Dedifferentiated amniotic fluid mesenchymal stem cell (primary cell): ENCODE results near the gene CCT4.
A peak's percentile ranks its signal among the peaks of the same experiment; 100 is the strongest.
"Not testable (repeated sequence)": the region's sequence is repeated elsewhere in the genome, so short reads cannot be mapped to it uniquely, and the experiment has no call there.

Source experiments
- DNase-seq: peaks from one replicate; pipeline ENCODE4 v3.0.0-alpha.2; 2016; ENCODE audit errors: extremely low spot score

Gene CCT4

DNA sequence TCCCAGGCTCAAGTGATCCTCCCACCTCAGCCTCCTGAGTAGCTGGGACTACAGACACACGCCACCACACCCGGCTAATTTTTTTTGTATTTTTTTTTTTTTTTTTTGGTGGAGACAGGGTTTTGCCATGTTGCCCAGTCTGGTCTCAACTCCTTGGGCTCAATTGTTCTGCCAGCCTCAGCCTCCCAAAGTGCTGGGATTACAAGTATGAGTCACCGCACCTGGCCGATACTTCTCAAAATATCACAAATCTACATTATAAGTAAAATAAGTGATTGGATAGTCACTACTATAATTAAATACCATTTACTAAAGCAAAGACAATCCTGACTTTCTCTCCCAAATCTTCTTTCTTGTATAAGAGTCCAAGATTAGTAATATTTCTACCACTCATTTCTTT lies 9.1 kb downstream of the CCT4 start:
- DNase-seq: not testable (repeated sequence)

DNA sequence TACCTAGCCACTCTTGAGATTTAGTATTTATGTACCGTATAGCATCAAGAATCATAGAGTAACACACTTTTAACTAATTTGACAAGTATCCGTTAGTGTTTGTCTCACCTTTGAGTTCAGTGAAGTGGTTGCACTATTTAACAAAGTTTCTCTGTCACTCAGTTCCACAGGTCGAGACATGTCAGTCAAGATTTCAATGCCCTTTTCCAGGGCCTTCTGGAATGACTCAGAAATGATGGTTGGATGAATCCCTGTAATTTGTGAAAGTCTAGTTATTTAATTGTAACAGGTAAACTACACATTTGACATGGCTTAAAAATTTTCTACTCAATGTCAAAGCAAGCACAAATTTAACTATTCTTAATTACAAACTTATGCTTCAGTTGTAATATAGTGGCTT lies 9.7 kb downstream of the CCT4 start:
- no peak for DNase-seq

DNA sequence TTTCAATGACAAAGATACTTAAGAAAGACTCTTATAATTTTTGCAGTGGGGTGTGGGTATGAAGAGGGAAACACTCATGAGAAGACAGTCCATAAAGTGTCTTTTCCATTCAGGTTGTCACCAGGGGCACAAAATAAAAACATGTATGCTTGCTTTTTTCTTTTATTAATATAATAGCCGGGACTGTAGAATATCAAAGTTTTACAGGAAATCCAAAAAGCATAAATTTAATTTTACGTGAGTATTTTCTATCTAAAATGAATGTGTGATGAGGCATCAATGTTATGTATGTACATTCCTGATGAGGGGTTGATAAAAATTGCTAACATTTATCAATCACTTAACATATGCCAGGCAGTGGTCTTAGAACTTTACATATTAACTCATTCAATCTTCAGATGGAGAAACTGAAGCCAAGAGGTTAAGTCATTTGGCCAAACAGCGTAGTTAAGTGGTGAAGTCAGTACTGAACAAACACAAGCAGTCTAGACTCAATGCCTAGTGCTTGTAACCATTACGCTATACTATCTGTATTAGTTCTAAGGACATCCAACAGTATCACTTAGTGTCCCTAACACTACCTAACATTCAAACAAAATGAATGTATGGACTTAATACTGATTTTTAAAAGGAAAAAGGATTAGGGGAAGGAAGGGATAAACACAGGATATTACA lies 10.7 kb downstream of the CCT4 start:
- no peak for DNase-seq

DNA sequence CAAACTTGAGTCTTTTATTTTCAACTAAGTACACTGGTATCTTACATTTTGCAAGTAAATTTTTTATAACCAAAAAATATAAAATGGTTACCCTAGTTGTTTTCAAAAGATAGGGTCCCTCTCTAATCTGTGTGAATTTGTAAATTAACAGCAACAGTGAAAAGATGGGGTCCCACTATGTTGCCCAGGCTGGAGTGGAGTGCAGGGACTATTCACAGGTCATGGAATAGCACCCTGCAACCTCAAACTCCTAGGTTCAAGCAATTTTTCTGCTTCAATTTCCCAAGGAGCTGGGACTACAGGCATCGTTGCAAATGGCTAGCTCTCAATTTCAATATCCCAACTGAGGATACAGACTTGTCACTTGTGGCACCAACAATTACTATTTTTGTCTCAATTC lies 12.1 kb downstream of the CCT4 start:
- no peak for DNase-seq

DNA sequence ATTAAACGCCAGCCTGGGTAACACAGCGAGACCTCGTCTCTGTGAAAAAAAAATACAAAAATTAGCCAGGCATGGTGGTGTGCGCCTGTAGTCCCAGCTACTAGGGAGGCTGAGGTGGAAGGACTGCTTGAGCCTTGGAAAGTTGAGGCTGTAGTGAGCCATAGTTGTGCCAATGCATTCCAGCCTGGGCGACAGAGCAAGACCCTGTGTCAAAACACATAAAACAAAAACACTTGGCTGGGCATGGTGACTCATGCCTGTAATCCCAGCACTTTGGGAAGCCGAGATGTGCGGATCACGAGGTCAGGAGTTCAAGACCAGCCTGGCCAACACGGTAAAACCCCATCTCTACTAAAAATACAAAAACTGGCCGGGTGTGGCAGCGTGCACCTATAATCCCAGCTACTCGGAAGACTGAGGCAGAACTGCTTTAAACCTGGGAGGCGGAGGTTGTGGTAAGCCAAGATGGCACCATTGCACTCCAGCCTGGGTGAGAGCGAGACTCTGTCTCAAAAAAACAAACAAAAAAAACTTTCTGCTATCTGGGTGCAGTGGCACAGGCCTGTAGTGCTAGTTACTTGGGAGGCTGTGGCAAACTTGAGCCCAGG lies 21.9 kb downstream of the CCT4 start:
- DNase-seq: not testable (repeated sequence)

DNA sequence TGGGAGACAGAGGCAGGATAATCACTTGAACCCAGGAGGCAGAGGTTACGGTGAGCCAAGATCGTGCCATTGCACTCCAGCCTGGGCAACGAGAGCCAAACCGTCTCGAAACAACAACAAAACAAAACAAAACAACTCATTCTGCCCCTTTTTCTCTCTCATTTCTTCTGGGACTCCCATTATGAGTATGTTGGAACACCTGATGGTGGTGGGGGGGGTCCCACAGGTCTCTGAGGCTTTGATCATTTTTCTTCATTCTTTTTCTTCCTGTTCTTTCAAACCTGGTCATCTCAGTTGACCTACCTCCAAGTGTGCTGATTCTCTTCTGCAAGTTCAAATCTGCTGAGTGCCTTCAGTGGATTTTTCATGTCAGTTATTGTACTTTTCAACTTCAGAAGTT lies 26.4 kb downstream of the CCT4 start:
- no peak for DNase-seq

DNA sequence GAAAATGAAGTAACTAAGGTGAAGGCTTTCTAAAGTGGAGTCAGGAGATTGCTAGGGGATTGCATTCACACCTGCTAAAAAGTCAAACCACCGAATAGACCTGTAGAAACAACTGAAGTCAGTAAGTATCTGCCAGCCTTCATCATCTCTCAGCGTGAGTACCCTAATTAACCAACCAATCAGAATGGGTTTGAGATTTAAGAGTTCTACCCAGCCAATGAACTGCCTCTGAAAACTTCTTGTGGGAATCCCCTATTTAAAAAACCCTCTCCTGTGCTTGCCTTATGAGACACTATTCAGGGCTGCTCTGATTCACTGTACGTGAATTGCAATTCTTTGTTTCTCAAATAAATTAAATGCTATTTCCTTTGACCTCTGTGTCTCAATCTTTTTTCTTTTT lies 31.2 kb downstream of the CCT4 start:
- no peak for DNase-seq

DNA sequence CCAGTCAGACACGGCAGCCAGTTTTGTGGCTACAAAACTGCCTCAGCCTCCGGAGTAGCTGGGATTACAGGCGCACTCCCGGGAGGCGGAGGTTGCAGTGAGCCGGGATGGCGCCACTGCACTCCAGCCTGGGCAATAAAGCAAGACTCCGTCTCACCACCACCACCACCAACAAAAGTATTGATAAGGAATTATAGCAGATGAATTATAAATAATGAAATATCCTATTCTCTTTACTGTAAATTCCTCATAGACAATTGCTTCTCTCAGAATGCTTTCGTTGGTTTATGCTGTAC lies 33.2 kb downstream of the CCT4 start:
- no peak for DNase-seq

DNA sequence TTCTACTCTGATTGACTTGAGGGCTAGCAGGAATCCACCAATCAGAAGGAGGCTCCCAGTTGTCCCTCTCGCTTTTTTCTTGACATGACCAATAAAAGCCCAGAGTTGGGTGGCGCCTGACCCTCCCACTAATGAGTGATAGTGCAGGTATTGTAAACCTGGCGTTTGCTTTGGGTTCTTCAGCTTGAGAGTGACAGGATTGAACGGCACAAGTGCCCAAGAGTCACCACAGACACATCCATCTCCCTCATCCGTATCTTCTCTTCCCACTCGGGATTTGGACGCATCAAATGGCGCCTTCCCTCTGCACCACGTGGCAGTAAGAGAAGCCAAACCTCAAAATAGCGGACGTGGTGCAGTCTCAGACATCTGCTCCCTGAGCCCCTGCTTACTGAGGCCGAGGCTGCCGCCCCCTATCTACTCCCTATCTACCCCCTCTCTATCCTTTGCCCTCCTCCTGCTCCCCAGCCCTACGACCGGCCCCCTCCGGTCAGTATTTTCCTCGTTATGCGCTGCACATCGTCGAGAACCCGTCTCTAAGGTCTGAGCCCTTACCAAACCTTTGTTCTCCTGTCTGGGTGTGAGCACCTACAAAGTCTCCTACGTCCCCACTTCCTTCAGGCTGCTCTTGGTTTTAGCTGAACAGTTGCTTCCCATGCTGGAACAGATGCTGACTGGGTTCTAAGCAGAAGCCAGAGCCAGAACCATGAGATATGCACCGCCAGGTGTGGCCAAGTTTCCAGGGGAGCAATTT lies 33.7 kb downstream of the CCT4 start:
- peak; percentile 96 for DNase-seq

DNA sequence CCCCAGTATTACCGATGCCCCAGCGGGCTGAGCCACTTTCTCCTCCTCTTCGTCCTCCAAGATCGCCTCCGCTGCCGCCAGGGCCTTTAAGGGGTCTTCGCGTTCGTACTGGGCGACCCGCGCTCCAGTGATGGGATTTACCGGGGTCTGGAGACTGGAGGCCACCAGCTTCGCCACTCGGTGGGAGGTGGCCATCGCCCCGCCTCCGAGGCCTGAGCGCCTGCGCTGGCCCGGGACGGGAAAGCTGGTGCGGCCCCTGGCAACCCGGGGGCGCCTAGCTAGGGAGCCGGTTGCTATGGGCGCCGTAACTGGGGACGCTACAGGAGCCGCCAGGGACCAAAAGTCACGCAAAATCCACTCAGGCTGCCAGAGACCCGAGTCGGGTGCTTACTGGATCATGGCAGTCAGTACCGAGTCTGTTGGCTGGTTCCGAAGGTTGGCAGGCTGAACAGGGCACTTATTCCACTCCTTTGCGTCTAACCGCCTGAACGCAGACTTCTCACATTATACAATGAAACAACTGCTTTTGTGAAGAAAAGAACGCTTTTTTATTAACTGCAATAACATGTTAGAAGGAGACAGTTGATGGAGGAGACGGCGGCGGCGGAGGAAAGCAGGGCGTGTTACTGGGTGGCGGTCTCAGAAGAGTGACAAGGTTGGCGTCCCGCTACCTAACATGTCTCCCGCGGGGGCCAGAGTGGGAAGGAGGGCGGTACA lies 34.5 kb downstream of the CCT4 start, which contains the start of gene FAM161A:
Gene FAM161A (minus strand): TSS at position 214 of the 717 bp plus-strand sequence. CDS start 19 bp downstream, at position 195.
- peak; percentile 62 for DNase-seq

DNA sequence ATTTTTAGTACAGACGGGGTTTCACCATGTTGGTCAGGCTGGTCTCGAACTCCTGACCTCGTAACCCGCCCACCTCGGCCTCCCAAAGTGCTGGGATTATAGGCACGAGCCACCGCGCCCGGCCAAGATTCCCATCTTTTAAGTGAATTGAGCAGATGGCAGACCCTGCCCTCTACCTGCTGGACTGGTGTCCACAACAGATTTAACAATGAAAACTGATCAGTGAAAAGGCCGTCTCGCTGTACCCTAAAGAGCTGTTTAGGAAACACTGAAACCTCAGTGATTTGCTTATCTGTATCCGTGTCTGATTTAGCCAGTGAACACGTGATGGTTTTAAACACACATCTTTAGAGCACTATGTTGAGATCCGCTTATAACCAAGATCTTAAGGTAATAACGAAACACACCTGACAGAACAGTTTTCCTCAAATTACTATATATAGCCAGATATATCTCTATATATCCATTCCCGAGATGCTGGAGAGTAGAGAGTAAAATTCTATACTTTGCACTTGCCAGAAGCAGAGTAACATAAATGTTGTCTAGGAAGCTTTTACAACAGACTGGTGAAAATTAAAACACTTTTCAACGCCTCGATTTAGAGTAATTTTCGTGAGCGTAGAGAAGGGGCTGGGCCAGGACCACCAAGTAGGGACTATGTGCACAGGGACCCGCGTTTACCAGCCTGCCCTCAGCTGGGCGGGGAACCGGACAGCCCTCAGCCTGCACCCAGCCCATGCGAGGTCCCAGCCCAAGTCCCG lies 35.2 kb downstream of the CCT4 start:
- peak; percentile 32 for DNase-seq

DNA sequence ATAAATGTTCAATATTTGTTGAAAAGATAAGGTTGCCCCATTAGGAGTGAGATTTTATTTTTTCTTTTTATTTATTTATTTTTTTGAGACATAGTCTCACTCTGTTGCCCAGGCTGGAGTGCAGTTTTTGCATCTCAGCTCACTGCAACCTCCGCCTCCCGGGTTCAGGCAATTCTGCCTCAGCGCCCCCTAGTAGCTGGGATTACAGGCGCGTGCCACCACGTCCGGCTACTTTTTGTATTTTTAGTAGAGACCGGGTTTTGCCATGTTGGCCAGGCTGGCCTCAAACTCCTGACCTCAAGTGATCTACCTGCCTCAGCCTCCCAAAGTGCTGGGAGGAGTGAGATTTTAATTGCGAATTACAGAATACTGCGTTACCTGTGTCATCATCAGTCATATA lies 37.2 kb downstream of the CCT4 start:
- DNase-seq: not testable (repeated sequence)

DNA sequence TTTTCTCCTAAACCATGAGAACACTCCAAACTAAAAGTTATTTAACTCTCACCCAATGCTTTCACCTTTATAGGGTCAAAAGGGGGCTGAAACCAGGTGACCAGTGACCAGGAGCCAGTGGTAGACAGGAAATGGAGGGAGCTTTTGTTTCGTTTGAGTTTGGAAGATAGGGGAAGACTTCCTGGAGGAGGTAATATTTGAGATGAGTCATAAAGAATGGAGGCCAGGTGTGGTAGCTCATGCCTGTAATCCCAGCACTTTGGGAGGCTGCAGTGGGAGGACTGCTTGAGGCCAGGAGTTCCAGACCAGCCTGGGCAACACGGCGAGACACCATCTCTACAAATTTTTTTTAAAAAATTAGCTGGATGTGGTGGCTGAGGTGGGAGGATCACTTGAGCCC lies 43.1 kb downstream of the CCT4 start:
- no peak for DNase-seq

DNA sequence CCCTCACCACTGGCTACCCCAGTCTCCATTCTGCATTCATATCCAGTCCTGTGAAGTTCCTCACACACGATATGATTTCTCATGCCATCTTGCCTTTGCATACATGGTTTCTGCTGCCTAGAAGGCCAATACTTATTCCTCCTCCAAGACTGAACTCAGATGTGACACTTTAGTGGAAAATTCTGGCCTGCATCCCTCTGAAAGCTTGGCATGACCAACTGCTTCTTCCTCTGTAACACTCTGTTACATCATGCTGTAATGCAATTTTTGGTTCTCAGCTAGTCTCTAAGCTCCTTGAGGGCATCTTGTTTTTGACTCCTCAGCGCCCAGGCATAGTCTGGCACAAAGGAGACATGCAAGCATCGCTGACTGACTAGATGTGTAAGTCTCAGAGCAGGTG lies 47.2 kb downstream of the CCT4 start:
- DNase-seq: peak; percentile 52

DNA sequence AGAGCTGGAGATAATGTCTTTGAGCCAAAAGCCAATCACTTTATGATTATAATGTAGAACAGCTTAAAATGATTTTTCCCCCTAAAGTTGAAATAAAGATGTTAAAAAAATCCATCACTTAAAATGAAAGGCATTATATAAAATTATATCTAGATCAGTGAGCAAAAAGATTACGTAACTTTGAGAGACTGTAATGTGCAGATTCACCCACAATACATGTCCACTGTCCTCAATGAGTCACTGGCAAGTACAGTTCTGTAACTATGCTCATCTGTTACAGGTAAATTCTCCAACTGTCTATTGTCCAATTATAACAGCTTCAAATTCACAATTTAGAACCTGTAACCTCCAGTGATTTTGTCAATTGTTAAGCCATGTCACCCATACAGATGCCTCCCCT lies 53.6 kb downstream of the CCT4 start:
- DNase-seq: no peak

DNA sequence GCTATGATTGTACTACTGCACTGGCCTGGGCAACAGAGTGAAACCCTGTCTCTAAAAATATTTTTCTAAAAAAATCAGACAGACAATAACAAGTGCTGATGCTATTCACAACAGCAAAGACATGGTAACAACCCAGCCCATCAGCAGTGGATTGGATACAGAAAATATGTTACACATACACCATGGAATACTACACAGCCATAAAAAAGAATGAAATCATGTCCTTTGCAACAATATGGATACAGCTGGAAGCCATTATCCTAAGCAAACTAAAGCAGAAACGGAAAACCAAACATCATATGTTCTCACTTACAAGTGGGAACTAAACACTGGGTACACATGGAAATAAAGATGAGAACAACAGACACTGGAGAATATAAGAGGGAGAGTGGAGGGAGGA lies 54.5 kb downstream of the CCT4 start:
- DNase-seq: no peak

DNA sequence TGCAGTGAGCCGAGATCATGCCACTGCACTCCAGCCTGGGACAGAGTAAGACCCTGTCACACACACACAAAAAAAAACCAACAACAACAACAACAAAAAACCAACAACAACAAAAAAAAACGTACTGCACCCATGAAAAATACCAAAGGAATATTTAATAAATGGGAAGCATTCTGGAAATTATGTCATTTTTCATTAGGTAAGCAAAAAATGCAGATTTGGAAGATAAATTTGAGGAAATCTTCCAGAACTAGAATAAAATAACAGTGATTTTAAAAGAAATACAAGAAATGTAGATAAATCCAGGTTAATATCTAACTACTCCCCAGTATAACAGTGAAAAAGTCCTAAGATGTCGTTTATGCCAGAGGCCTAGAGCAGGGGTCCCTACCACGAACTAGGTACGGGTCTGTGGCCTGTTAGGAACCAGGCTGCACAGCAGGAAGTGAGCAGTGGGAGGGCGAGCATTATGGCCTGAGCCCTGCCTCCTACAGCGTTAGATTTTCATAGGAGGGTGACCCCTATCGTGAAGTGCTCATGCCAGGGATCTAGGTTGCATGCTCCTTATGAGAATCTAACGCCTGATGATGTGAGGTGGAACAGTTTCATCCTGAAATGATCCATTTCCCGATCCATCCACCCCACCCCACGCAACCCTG lies 56.1 kb downstream of the CCT4 start:
- DNase-seq: no peak

DNA sequence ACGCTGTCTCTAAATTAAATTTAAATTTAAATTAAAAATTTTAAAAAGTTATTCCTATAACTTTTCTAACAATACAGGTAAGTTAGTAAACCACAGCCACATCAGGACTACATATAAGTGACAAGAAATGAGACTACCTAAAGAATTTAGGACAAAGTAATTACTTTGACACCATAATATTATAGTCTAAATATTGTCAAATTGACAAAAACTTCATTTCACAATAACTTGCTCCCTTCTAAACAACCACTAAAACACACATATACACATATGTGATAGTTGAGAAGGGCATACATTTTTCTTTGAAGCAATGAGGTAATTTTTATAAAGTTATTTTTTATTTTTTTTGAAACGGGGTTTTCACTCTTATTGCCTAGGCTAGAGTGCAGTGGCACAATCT lies 66.2 kb downstream of the CCT4 start:
- DNase-seq: no peak
